Measurements from ENCODE around the gene OR56A3. TPM values are rescaled to one million over a fixed set of nuclear protein-coding genes. Genes with fewer than 3 reads are reported as not detected.

The OR56A3 gene, protein sequence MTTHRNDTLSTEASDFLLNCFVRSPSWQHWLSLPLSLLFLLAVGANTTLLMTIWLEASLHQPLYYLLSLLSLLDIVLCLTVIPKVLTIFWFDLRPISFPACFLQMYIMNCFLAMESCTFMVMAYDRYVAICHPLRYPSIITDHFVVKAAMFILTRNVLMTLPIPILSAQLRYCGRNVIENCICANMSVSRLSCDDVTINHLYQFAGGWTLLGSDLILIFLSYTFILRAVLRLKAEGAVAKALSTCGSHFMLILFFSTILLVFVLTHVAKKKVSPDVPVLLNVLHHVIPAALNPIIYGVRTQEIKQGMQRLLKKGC
- total RNA-seq (2022; extraction: Qiagen RNA extraction), result not detected in 5 replicates

DNA sequence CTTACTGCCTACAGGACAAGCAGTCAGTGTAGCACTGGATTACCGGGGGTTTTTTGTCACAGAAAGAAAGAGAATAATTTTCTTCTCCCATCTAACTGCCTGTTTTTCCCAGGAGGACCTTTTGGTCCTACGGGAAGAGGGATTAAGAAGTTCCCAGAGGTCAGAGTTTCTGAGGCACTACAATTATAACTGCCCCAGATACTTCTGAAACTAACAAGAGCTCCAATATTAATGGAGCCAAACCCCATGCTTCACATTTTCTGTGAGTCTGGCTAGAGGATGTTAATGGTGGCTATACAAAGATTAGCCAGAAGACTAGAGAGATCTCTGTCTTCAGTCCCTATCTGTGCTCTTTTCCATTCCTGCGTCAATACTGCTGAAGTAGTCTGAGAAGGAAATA lies at the start of gene OR56A3:
Gene OR56A3 (plus strand): TSS at position 301 of the 400 bp plus-strand sequence. CDS start 5,096 bp downstream, outside the sequence.

GRCh38 chr11:5892908-5893307 lies 49.1 kb upstream of the OR56A3 start, which contains the start of gene OR52E5:
Gene OR52E5 (plus strand): TSS chr11:5893208. CDS start chr11:5900777, 7,569 bp downstream.

GRCh38 chr11:5968394-5968793 lies 26.3 kb downstream of the OR56A3 start, which contains the start of gene OR56A5:
Gene OR56A5 (minus strand): TSS chr11:5968494. CDS start chr11:5968494, 0 bp downstream.

GRCh38 chr11:5986885-5987284 lies 44.8 kb downstream of the OR56A3 start, which contains the start of gene OR52L1:
Gene OR52L1 (minus strand): TSS chr11:5986985. CDS start chr11:5986930, 55 bp downstream.

Other genes with a start within 250 kb of the OR56A3 start
- not detected in 5 replicates for gene OR56B1, start 205.8 kb upstream of the OR56A3 start, total RNA-seq (2022; extraction: Qiagen RNA extraction)
- not detected in 5 replicates for gene OR52N4, start 188.0 kb upstream of the OR56A3 start, total RNA-seq (2022; extraction: Qiagen RNA extraction)
- not detected in 5 replicates for gene OR52N5, start 158.9 kb upstream of the OR56A3 start, total RNA-seq (2022; extraction: Qiagen RNA extraction)
- gene OR52N1, start 151.0 kb upstream of the OR56A3 start, total RNA-seq (2022; extraction: Qiagen RNA extraction), result not detected in 5 replicates
- not detected in 5 replicates for gene OR52N2, start 133.3 kb upstream of the OR56A3 start, total RNA-seq (2022; extraction: Qiagen RNA extraction)
- gene OR52E6, start 100.4 kb upstream of the OR56A3 start, total RNA-seq (2022; extraction: Qiagen RNA extraction), result not detected in 5 replicates
- gene OR52E8, start 84.6 kb upstream of the OR56A3 start, total RNA-seq (2022; extraction: Qiagen RNA extraction), result not detected in 5 replicates
- not detected in 5 replicates for gene OR52E4, start 61.6 kb upstream of the OR56A3 start, total RNA-seq (2022; extraction: Qiagen RNA extraction)
- not detected in 5 replicates for gene OR52E5, start 49.0 kb upstream of the OR56A3 start, total RNA-seq (2022; extraction: Qiagen RNA extraction)
- gene OR56A5, start 26.2 kb downstream of the OR56A3 start, total RNA-seq (2022; extraction: Qiagen RNA extraction), result not detected in 5 replicates
- not detected in 5 replicates for gene OR52L1, start 44.7 kb downstream of the OR56A3 start, total RNA-seq (2022; extraction: Qiagen RNA extraction)
- not detected in 5 replicates for gene OR56A4, start 64.7 kb downstream of the OR56A3 start, total RNA-seq (2022; extraction: Qiagen RNA extraction)
- gene OR56A1, start 88.5 kb downstream of the OR56A3 start, total RNA-seq (2022; extraction: Qiagen RNA extraction), result not detected in 5 replicates
- gene OR56B4, start 165.4 kb downstream of the OR56A3 start, total RNA-seq (2022; extraction: Qiagen RNA extraction), result not detected in 5 replicates
- not detected in 5 replicates for gene OR52B2, start 228.1 kb downstream of the OR56A3 start, total RNA-seq (2022; extraction: Qiagen RNA extraction)

All from A549 treated with CORT108297 at 1 μM for 4 hours (cell line).